IPS DF 4.7 (cell line): ENCODE results near the gene SFXN5.
"Not testable (repeated sequence)": the region's sequence is repeated elsewhere in the genome, so short reads cannot be mapped to it uniquely, and the experiment has no call there.

Source experiments
- DNase-seq: peaks from one replicate; pipeline ENCODE4 v3.0.0-alpha.2; 2013; ENCODE audit warnings: low spot score; ENCODE audit errors: extremely low read depth

Gene SFXN5, protein sequence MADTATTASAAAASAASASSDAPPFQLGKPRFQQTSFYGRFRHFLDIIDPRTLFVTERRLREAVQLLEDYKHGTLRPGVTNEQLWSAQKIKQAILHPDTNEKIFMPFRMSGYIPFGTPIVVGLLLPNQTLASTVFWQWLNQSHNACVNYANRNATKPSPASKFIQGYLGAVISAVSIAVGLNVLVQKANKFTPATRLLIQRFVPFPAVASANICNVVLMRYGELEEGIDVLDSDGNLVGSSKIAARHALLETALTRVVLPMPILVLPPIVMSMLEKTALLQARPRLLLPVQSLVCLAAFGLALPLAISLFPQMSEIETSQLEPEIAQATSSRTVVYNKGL

DNA sequence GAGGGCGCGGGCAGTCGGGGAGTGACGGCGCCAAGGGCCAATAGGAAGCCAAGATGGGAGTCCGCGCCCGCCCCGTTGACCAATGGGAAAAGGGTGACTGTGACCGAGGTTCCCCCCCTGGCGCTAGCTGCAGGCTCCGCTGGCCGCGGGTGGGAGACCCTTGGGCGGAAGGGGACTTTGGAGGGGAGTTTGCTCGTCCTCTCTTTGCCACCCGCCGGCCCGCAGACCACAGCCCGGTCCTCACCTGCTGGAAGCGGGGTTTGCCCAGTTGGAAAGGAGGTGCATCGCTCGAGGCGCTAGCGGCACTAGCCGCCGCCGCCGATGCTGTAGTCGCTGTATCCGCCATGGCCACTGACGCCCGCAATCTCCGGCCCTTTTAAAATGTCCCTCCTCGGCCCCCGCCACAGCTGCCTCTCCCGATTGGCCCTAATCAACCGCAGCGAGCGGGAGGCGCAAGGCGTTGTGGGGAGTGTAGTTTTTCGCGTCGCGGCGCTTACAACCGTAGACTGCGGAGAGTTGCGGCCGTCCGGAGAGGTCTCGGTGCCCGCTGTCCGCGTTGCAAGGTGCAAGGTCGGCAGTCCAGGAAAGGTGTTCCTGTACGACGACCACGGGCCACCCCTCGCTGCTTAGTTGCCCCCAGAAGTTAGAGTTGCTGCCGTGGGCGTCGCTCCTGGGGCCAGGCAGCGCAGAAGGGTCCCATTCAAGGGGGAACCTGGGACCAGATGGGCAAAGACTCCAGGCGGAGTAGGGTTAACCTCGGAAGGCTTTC, at the start of gene SFXN5:
SFXN5 (minus strand) TSS at position 353 of the 769 bp plus-strand sequence; CDS start at position 346, 7 bp downstream.
- DNase-seq, result peak; percentile 68

GRCh38 chr2:73119611-73120239, 48.2 kb upstream of the SFXN5 start:
- DNase-seq, result not testable (repeated sequence)

- no peak for DNase-seq
Measured at GRCh38 chr2:73117441-73117840, 45.9 kb upstream of the SFXN5 start.

GRCh38 chr2:73116182-73116960, 44.9 kb upstream of the SFXN5 start:
- DNase-seq, result no peak

DNA sequence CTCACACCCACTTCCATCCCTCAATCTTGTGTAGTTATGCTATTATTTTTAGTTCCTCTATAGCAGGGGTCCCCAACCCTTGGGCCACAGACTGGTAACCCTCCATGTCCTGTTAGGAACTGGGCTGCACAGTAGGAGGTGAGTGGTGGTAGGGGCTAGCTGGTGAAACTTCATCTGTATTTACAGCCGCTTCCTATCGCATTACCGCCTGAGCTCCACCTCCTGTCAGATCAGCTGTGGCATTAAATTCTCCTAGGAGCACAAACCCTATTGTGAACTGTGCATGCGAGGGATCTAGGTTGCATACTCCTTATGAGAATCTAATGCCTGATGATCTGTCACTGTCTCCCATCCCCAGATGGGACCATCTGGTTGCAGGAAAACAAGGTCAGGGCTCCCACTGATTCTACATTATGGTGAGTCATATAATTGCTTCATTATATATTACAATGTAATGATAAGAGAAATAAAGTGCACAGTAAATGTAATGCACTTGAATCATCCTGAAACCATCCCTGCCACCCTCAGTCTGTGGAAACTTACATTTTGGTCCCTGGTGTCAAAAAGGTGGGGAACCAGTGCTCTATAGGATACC, 42.9 kb upstream of the SFXN5 start:
- no peak for DNase-seq

- DNase-seq, result no peak
Measured at GRCh38 chr2:73112913-73113854, 41.7 kb upstream of the SFXN5 start, which contains the start of gene RAB11FIP5. TSS of gene RAB11FIP5 (minus strand) at chr2:73112948. CDS start at chr2:73112777, 171 bp downstream.

DNA sequence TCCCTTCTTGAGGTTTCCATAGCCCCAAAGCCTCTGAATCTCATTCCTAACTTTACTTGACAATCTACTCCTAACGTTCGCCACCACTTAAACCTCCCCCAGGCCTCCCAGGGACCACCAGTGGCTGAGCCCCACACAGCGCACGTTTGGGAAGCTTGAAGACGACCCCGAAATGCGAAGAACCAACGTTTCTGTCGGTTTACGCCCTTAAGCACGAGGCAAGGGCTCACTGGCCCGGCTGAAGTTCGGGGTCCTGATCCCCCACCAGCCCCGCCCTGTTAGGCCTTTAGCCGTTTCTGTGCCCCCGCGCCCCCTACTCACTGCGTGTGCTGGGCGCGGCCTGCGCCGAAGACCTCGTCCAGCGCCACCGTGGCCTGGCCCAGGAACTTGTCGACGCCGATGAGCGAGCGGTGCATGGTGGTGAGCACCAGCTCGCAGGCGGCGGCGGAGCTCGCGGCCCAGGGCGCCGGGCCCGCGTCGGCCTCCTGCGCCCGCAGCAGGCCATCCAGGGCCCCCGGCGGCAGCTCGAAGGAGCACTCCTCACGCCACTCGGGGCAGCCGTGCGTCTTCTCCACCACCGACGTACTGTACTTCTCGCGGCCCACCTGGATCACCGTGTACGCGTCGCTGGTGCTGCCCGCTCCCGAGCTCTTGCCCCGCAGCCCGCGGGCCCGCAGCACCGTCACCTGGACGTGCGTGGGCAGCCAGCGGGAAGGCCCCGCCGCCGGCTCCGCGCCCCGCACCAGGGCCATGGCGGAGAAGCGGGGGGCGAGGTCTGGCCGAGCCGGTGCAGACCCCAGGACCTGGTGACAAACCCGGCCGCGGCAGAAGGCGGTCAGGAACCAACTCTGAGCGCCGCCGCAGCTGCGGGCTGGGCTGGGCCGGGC, 40.8 kb upstream of the SFXN5 start:
- no peak for DNase-seq

DNA sequence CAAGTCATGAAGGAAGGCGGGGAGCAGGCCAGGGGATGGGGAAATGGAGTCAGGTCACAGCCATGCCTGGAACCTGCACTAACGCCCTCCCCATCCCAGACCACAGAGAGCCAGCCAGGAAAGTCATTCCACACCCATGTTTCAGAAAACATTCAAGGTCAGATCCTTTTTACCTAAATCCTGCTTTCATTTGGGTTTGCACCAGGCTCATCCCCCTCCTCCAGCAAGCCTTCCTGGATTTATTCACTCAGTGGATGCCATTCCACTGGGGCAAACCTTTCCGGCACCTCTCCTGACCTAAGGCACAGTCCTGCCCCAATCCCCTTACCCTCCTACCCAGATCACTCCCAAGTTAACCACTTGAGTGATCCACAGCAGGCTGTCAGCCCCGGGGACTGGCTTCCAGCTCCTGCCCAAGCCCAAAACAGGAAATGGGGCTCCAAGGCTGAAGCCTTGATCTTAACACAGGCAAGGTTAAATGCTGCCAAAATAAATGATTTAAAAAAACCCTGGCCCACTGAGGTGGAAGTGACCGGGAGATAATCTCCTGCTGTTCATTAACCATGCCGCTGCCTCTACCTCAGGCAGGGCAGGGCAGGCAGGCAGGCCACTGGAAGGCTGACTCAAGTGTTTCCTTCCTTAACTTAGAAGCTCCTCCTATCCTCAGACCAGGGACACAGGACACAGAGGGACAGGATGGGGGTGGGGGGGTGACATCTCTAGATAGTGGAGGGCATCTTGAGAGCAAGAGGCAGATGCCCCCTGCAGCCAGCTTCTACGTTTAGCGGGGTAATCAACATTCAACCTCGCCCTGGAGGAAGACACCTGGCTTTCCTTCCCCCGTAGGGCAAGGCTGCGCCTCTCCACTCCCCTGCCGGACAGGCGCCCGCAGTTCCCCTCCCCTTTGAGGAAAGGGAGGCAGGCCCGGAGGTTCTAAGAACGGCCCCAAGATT, 39.8 kb upstream of the SFXN5 start:
- no peak for DNase-seq

DNA sequence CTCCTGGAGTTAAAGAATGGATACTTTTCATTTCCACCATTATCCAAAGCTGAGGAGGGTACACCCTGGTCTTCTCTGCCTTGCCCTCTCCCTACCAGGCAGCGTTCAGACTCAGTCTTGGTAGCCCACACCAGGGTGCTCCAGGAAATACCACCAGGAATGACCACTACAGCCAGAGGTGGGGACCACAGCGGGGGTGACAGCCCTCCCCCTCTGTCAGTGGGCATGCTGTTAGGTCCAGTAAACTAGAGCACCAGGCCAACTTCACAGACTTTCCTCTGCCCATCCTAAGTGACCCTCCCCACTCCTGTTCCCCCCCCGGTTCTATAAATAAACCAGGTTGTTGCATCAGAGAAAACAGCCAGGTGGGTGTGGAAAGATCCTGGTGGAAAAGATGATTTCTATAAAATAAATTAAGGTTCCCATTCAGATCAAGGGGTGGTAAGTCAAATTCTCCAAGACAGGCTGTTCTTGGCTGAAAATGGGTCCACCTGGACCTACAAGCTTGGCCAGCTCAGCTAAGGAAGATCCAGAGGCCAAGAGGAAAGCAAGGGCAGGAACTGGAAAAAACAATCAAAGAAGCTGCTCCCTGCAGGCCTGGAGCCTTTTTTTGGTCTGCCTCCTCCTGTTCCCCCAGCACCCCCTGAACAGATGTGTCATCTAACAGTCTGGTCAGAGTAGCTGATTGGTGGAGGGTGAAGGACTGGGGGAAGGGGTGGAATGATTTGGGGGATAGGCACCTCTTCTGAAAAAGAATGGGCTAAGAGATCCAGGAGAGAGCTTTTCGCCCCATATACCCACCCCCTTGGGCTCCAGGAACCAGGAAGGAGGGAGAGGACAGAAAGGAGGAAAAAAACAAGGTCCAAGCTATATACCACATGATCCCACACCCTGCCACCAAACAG, 38.9 kb upstream of the SFXN5 start:
- DNase-seq, result no peak

GRCh38 chr2:73109431-73110167, 38.1 kb upstream of the SFXN5 start:
- DNase-seq, result no peak

- DNase-seq, result no peak
Measured at GRCh38 chr2:73107211-73107926, 35.9 kb upstream of the SFXN5 start.

DNA sequence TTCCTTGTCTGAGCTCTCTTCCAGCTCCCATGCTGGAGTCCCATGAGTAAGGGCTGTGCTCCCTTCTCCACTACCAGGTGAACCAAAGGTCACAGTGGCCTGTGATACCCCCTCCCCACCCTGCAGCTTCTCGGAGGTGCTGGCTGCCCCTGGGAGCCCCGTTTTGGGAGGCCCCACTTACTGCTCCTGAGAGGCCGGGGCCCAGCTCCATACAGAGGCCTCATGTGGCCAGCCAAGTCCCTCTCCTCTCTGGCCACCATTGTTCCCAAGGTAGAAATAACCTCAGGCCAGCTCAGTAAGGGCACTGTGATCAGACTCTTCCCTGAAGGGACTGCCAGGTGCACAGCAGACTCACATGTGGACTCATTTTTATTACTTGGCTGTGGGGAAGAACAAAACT, 35.3 kb upstream of the SFXN5 start:
- no peak for DNase-seq

- no peak for DNase-seq
Measured at GRCh38 chr2:73105511-73105971, 34.0 kb upstream of the SFXN5 start.

DNA sequence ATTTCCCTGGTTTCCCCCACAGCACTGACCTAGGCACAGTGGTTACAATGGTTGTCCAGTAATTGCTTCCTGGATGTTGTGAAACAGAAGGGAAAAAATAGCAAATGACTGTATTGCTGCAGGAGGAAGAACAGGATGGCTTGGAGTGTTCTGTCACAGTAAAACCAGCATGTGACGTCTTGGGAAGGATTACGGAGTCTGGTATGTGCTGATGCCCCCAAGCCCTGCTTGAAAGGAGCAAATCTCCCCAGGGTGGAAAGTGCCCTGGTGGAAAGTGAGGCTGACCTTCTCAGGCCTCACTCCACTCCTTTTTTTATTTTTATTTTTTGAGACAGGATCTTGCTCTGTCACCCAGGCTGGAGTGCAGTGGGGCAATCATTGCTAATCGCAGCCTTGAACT, 33.4 kb upstream of the SFXN5 start:
- no peak for DNase-seq

DNA sequence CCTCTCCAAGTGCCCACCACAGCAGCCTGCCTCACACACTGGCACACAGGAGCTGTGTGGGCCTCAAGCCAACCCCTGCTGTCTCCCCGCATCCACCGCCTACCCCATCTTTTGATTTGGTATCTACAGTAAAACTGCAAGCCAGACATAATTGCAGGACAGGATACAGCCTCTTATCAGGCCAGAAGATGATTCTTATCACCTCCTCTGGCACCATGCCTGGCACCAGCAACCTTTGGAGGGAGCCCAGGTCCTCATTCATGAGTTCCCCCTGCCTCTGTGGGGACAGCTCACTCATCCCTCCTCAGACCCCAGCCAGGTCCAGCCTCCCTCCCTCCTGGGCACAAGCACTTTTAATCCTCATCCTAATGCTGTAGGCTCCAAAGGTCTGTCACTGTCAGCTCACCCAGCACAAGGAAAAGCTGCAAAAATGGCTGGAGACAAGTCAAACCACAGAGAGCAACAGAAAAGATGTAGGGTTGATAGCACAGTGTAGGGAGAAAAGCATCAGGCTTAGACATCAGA, 31.6 kb upstream of the SFXN5 start:
- DNase-seq, result no peak
